Activated T-helper 17 cell treated with anti-CD3 and anti-CD28 coated beads, Interleukin-2, amount 50 U/mL, for 72 hours (primary cell): Measurements from ENCODE around the gene CRNKL1. TPM values are rescaled to one million over a fixed set of nuclear protein-coding genes. Genes with fewer than 3 reads are reported as not detected.

Source experiments
- ATAC-seq: fragments of 150-1000 bp; cut with Tn5 transposase; replicated peaks from 2 replicates; pipeline ENCODE4 v1.10.0; 2021; ENCODE audit warnings: mild to moderate bottlenecking, moderate library complexity
- H3K27ac Mint-ChIP-seq: one replicate; pipeline ENCODE4 v1.8.0; 2022; ENCODE audit warnings: mixed read lengths
- H3K27me3 Mint-ChIP-seq: one replicate; pipeline ENCODE4 v1.8.0; 2022; ENCODE audit warnings: mixed read lengths
- H3K36me3 Mint-ChIP-seq: one replicate; pipeline ENCODE4 v1.8.0; 2022; ENCODE audit warnings: low read depth, mild to moderate bottlenecking, mixed read lengths
- H3K4me1 Mint-ChIP-seq: one replicate; pipeline ENCODE4 v1.8.0; 2022; ENCODE audit warnings: mixed read lengths
- H3K4me3 Mint-ChIP-seq: one replicate; pipeline ENCODE4 v1.8.0; 2022; ENCODE audit warnings: mild to moderate bottlenecking, mixed read lengths
- H3K9me3 Mint-ChIP-seq: one replicate; pipeline ENCODE4 v1.8.0; 2022; ENCODE audit warnings: mixed read lengths
- total RNA-seq, 2 donors: library from RNA; stranded (reverse); gene quantifications; one replicate each; pipeline ENCODE4 v1.2.3, GENCODE V29; 2022

The CRNKL1 gene
- total RNA-seq: 10 to 100 TPM; 16.2 to 18.4 TPM

GRCh38 chr20:20052074-20052970 lies at the start of gene CRNKL1, which contains the start of gene CFAP61:
CRNKL1 (minus strand) TSS chr20:20052466; CDS start chr20:20052342, 124 bp downstream.
CFAP61 (plus strand) TSS chr20:20052532; CDS start chr20:20056654, 4,122 bp downstream.
- Mint-ChIP-seq H3K4me3 (peak within 1 kb of the TSS; percentile 99), H3K36me3 (peaks cover 45% of the 10 kb centered on the region), H3K4me1 (peaks cover 13% of the 10 kb centered on the region), H3K27ac (peak within 1 kb of the TSS; percentile 99), H3K27me3 (no peaks in the 10 kb centered on the region), H3K9me3 (no peaks in the 10 kb centered on the region)
- ATAC-seq: peak; percentile 96

GRCh38 chr20:20100881-20101280 lies 48.6 kb upstream of the CRNKL1 start:
- ATAC-seq: no peak
- Mint-ChIP-seq H3K4me3 (no peak overlapping the region), H3K9me3 (no peaks in the 10 kb centered on the region), H3K27ac (no peak overlapping the region), H3K27me3 (peaks cover 14% of the 10 kb centered on the region), H3K4me1 (no peaks in the 10 kb centered on the region), H3K36me3 (no peaks in the 10 kb centered on the region)

GRCh38 chr20:20096421-20096820 lies 44.2 kb upstream of the CRNKL1 start:
- no peak for ATAC-seq
- Mint-ChIP-seq H3K27ac (no peak overlapping the region), H3K27me3 (peaks cover 17% of the 10 kb centered on the region), H3K4me1 (no peaks in the 10 kb centered on the region), H3K9me3 (no peaks in the 10 kb centered on the region), H3K36me3 (no peaks in the 10 kb centered on the region), H3K4me3 (no peak overlapping the region)

- Mint-ChIP-seq H3K9me3 (no peaks in the 10 kb centered on the region), H3K27me3 (peaks cover 20% of the 10 kb centered on the region), H3K4me1 (no peaks in the 10 kb centered on the region), H3K36me3 (no peaks in the 10 kb centered on the region), H3K27ac (no peak overlapping the region), H3K4me3 (no peak overlapping the region)
- no peak for ATAC-seq
Measured at GRCh38 chr20:20095114-20095872, 43.0 kb upstream of the CRNKL1 start.

GRCh38 chr20:20094410-20094809 lies 42.1 kb upstream of the CRNKL1 start:
- H3K27ac Mint-ChIP-seq: no peak overlapping the region
- H3K27me3 Mint-ChIP-seq: peaks cover 23% of the 10 kb centered on the region
- ATAC-seq: no peak
- H3K36me3 Mint-ChIP-seq: no peaks in the 10 kb centered on the region
- H3K4me3 Mint-ChIP-seq: no peak overlapping the region
- no peaks in the 10 kb centered on the region for H3K4me1 Mint-ChIP-seq
- H3K9me3 Mint-ChIP-seq: no peaks in the 10 kb centered on the region

GRCh38 chr20:20092827-20093226 lies 40.6 kb upstream of the CRNKL1 start:
- H3K4me1 Mint-ChIP-seq: no peaks in the 10 kb centered on the region
- H3K36me3 Mint-ChIP-seq: no peaks in the 10 kb centered on the region
- no peak for ATAC-seq
- H3K27me3 Mint-ChIP-seq: peaks cover 21% of the 10 kb centered on the region
- no peak overlapping the region for H3K27ac Mint-ChIP-seq
- no peak overlapping the region for H3K4me3 Mint-ChIP-seq
- no peaks in the 10 kb centered on the region for H3K9me3 Mint-ChIP-seq

- H3K4me1 Mint-ChIP-seq: no peaks in the 10 kb centered on the region
- H3K27ac Mint-ChIP-seq: no peak overlapping the region
- ATAC-seq: no peak
- no peaks in the 10 kb centered on the region for H3K9me3 Mint-ChIP-seq
- H3K27me3 Mint-ChIP-seq: peaks cover 13% of the 10 kb centered on the region
- no peaks in the 10 kb centered on the region for H3K36me3 Mint-ChIP-seq
- H3K4me3 Mint-ChIP-seq: no peak overlapping the region
Measured at GRCh38 chr20:20089939-20090338, 37.7 kb upstream of the CRNKL1 start.

- H3K27me3 Mint-ChIP-seq: peaks cover 13% of the 10 kb centered on the region
- ATAC-seq: no peak
- no peaks in the 10 kb centered on the region for H3K36me3 Mint-ChIP-seq
- H3K4me1 Mint-ChIP-seq: no peaks in the 10 kb centered on the region
- no peak overlapping the region for H3K27ac Mint-ChIP-seq
- no peaks in the 10 kb centered on the region for H3K9me3 Mint-ChIP-seq
- H3K4me3 Mint-ChIP-seq: no peak overlapping the region
Measured at GRCh38 chr20:20089018-20089417, 36.8 kb upstream of the CRNKL1 start.

- no peaks in the 10 kb centered on the region for H3K9me3 Mint-ChIP-seq
- H3K4me3 Mint-ChIP-seq: no peak overlapping the region
- H3K27ac Mint-ChIP-seq: no peak overlapping the region
- no peaks in the 10 kb centered on the region for H3K4me1 Mint-ChIP-seq
- no peak for ATAC-seq
- H3K27me3 Mint-ChIP-seq: peaks cover 10% of the 10 kb centered on the region
- H3K36me3 Mint-ChIP-seq: no peaks in the 10 kb centered on the region
Measured at GRCh38 chr20:20085812-20086211, 33.5 kb upstream of the CRNKL1 start.

- H3K9me3 Mint-ChIP-seq: no peaks in the 10 kb centered on the region
- ATAC-seq: no peak
- H3K4me3 Mint-ChIP-seq: no peak overlapping the region
- no peaks in the 10 kb centered on the region for H3K4me1 Mint-ChIP-seq
- H3K36me3 Mint-ChIP-seq: no peaks in the 10 kb centered on the region
- H3K27ac Mint-ChIP-seq: no peak overlapping the region
- peaks cover 8% of the 10 kb centered on the region for H3K27me3 Mint-ChIP-seq
Measured at GRCh38 chr20:20085071-20085470, 32.8 kb upstream of the CRNKL1 start.

- ATAC-seq: no peak
- Mint-ChIP-seq H3K36me3 (no peaks in the 10 kb centered on the region), H3K9me3 (no peaks in the 10 kb centered on the region)
Measured at GRCh38 chr20:20084296-20084752, 32.1 kb upstream of the CRNKL1 start.

GRCh38 chr20:20083807-20084206 lies 31.5 kb upstream of the CRNKL1 start:
- Mint-ChIP-seq H3K4me3 (peak overlapping the region; percentile 63), H3K4me1 (no peaks in the 10 kb centered on the region), H3K27me3 (peaks cover 10% of the 10 kb centered on the region), H3K36me3 (no peaks in the 10 kb centered on the region), H3K27ac (no peak overlapping the region), H3K9me3 (no peaks in the 10 kb centered on the region)
- peak; percentile 51 for ATAC-seq

More at GRCh38 chr20:20084296-20084752, 32.1 kb upstream of the CRNKL1 start:
- no peaks in the 10 kb centered on the region for H3K4me1 Mint-ChIP-seq
- no peak overlapping the region for H3K27ac Mint-ChIP-seq
- peaks cover 7% of the 10 kb centered on the region for H3K27me3 Mint-ChIP-seq
- H3K4me3 Mint-ChIP-seq: peak overlapping the region; percentile 63

- Mint-ChIP-seq H3K9me3 (no peaks in the 10 kb centered on the region), H3K4me3 (no peak overlapping the region), H3K4me1 (no peaks in the 10 kb centered on the region), H3K27ac (no peak overlapping the region), H3K36me3 (no peaks in the 10 kb centered on the region), H3K27me3 (peaks cover 18% of the 10 kb centered on the region)
- no peak for ATAC-seq
Measured at GRCh38 chr20:20079102-20079784, 27.0 kb upstream of the CRNKL1 start.

- Mint-ChIP-seq H3K4me3 (no peak overlapping the region), H3K36me3 (no peaks in the 10 kb centered on the region), H3K4me1 (no peaks in the 10 kb centered on the region), H3K9me3 (no peaks in the 10 kb centered on the region), H3K27me3 (peaks cover 22% of the 10 kb centered on the region), H3K27ac (no peak overlapping the region)
- ATAC-seq: no peak
Measured at GRCh38 chr20:20078041-20078440, 25.8 kb upstream of the CRNKL1 start.
